GM12874 (cell line): Measurements from ENCODE around the gene ERMAP.

ENCODE experiments used
- CTCF ChIP-seq: IDR thresholded peaks from 2 replicates; pipeline ENCODE4 v1.5.1; 2011; ENCODE audit warnings: low read depth, mild to moderate bottlenecking, control low read depth, low read length, moderate library complexity; ENCODE audit not compliant: insufficient read depth

Gene ERMAP

GRCh38 chr1:42825036-42825851, 8.3 kb downstream of the ERMAP start:
- TF ChIP-seq CTCF: no peak

GRCh38 chr1:42830631-42831030, 13.7 kb downstream of the ERMAP start:
- TF ChIP-seq CTCF: no peak

- no peak for TF ChIP-seq CTCF
Observed at GRCh38 chr1:42831273-42831672, 14.4 kb downstream of the ERMAP start.

GRCh38 chr1:42832641-42833240, 15.8 kb downstream of the ERMAP start:
- no peak for TF ChIP-seq CTCF

- TF ChIP-seq CTCF: no peak
Observed at GRCh38 chr1:42833981-42834380, 17.1 kb downstream of the ERMAP start.

- no peak for TF ChIP-seq CTCF
Observed at GRCh38 chr1:42834803-42835202, 17.9 kb downstream of the ERMAP start.

- TF ChIP-seq CTCF: no peak
Observed at GRCh38 chr1:42835422-42835821, 18.5 kb downstream of the ERMAP start.
